Mammary microvascular endothelial cell (primary cell): ENCODE measurements around the gene DGCR6. TPM values are rescaled to one million over a fixed set of nuclear protein-coding genes. Genes with fewer than 3 reads are reported as not detected.

Experiments used
- total RNA-seq: library from RNA; depleted of rRNA; stranded (reverse); fragments of >200 nt; gene quantifications from 2 replicates; pipeline ENCODE4 v1.2.3, GENCODE V29; 2015

DGCR6 gene
- 0.10 and 0.27 TPM in 2 replicates for total RNA-seq

GRCh38 chr22:18905540-18906409, at the start of gene DGCR6:
Gene DGCR6 (plus strand): TSS chr22:18906320. CDS start chr22:18906375, 55 bp downstream.

GRCh38 chr22:18935889-18936529, 29.9 kb downstream of the DGCR6 start, which contains the start of gene PRODH:
Gene PRODH (minus strand): TSS chr22:18936293. CDS start chr22:18936287, 6 bp downstream.

Other genes with a start within 250 kb of the DGCR6 start
- 0.20 TPM in 1 of 2 replicates, not detected in the other for gene PRODH, start 30.0 kb downstream of the DGCR6 start, total RNA-seq
- gene DGCR2, start 216.1 kb downstream of the DGCR6 start, total RNA-seq, result 32.5 TPM in 2 replicates
- not detected in 2 replicates for gene TSSK2, start 225.0 kb downstream of the DGCR6 start, total RNA-seq
- gene ESS2, start 238.3 kb downstream of the DGCR6 start, total RNA-seq, result 17.9 and 19.5 TPM in 2 replicates
- gene GSC2, start 244.0 kb downstream of the DGCR6 start, total RNA-seq, result not detected in 2 replicates